A673 (cell line): ENCODE results near the gene MEIKIN. TPM values are rescaled to one million over a fixed set of nuclear protein-coding genes. Genes with fewer than 3 reads are reported as not detected.

Experiments used
- Bru-seq: library from RNA; stranded (reverse); fragments of 400-500 nt; gene quantifications from one replicate; lab custom pipeline; 2021; lab: Mats Ljungman, UMichigan
- BruChase-seq, 2 experiments: library from RNA; stranded (reverse); fragments of 400-500 nt; gene quantifications; one replicate each; lab custom pipeline; 2021; lab: Mats Ljungman, UMichigan
- BruUV-seq: library from RNA; stranded (reverse); fragments of 400-500 nt; replicated peaks from 2 replicates; lab custom pipeline; 2021; lab: Mats Ljungman, UMichigan
- CTCF ChIA-PET: fragments of 300-600 bp; sonication (Branson Sonifier 250); formaldehyde crosslinking; loops from one replicate; lab custom pipeline; 2022; ENCODE audit warnings: antibody characterized with exemption; lab: Charles Lee
- POLR2A ChIA-PET: fragments of 300-600 bp; sonication (Branson Sonifier 250); formaldehyde crosslinking; loops from one replicate; lab custom pipeline; 2022; ENCODE audit warnings: antibody characterized with exemption; ENCODE audit not compliant: low non-redundant PET; lab: Charles Lee
- DNase-seq: peaks from one replicate; pipeline ENCODE4 v3.0.0-alpha.2; 2015; ENCODE audit warnings: low spot score
- H3K27ac ChIP-seq: fragments of 200-600 bp; sonication (generic); 2 replicates; pipeline ENCODE4 v1.5.1; 2016; ENCODE audit warnings: mixed run types, low read depth, mild to moderate bottlenecking, mixed read lengths, antibody characterized with exemption, low read length; ENCODE audit not compliant: poor library complexity, severe bottlenecking
- H3K27me3 ChIP-seq: fragments of 200-600 bp; sonication (generic); replicated peaks from 2 replicates; pipeline ENCODE4 v1.6.1; 2017; ENCODE audit warnings: mixed run types, low read depth, mild to moderate bottlenecking, mixed read lengths, antibody characterized with exemption, low read length; ENCODE audit not compliant: insufficient read depth, poor library complexity
- H3K36me3 ChIP-seq: fragments of 200-600 bp; sonication (generic); 2 replicates; pipeline ENCODE4 v1.6.1; 2016; ENCODE audit warnings: mixed run types, mild to moderate bottlenecking, mixed read lengths, antibody characterized with exemption, low read length; ENCODE audit not compliant: insufficient read depth, poor library complexity, severe bottlenecking
- H3K4me1 ChIP-seq: fragments of 200-600 bp; sonication (generic); 2 replicates; pipeline ENCODE4 v1.6.1; 2017; ENCODE audit warnings: mixed run types, mild to moderate bottlenecking, mixed read lengths, antibody characterized with exemption, low read length; ENCODE audit not compliant: insufficient read depth, poor library complexity, severe bottlenecking
- H3K4me3 ChIP-seq: fragments of 200-600 bp; sonication (generic); 2 replicates; pipeline ENCODE4 v1.5.1; 2016; ENCODE audit warnings: low read depth, mixed run types, mild to moderate bottlenecking, mixed read lengths, low read length; ENCODE audit not compliant: poor library complexity, severe bottlenecking
- H3K9me3 ChIP-seq: fragments of 200-600 bp; sonication (generic); 2 replicates; pipeline ENCODE4 v1.6.1; 2016; ENCODE audit warnings: mixed run types, low read depth, mild to moderate bottlenecking, mixed read lengths, antibody characterized with exemption, low read length; ENCODE audit not compliant: poor library complexity, severe bottlenecking
- CTCF ChIP-seq: fragments of 300-800, 200-600 bp; sonication (generic); conservative IDR thresholded peaks from 2 replicates; pipeline ENCODE4 v1.5.1; 2017; ENCODE audit warnings: low read depth, mild to moderate bottlenecking, antibody characterized with exemption, low read length, moderate library complexity, mixed read lengths
- EZH2 ChIP-seq: fragments of 200-600 bp; sonication (generic); IDR thresholded peaks from 2 replicates; pipeline ENCODE4 v1.6.1; 2017; ENCODE audit warnings: borderline replicate concordance, low read depth, mild to moderate bottlenecking, mixed read lengths, antibody characterized with exemption, low read length; ENCODE audit not compliant: poor library complexity, severe bottlenecking
- intact Hi-C: fragments of 100-400 bp; cut with micrococcal nuclease; formaldehyde crosslinking; loops from one replicate; pipeline ENCODE4 v1.10.0; 2022; ENCODE audit not compliant: unreplicated experiment
- long read RNA-seq: library from polyadenylated mRNA; stranded (forward); transcript quantifications from one replicate; pipeline ENCODE4 v2.0.0, GENCODE V29; 2022
- total RNA-seq: library from RNA; stranded (reverse); gene quantifications from 2 replicates; pipeline ENCODE4 v1.2.3, GENCODE V29; 2021

The MEIKIN gene
- total RNA-seq: not detected in 2 replicates
- Bru-seq, nascent RNA: not detected
- not detected for BruChase-seq, experiment 1, labeled RNA remaining after a 2-hour chase
- BruChase-seq, experiment 2, labeled RNA remaining after a 6-hour chase: not detected
- long read RNA-seq: 0 reads

- no peaks in the 10 kb centered on the region for H3K36me3 ChIP-seq
- BruUV-seq: no TSS peak
- intact Hi-C loops: no loop called here
- no peak for DNase-seq
- POLR2A ChIA-PET: no interaction called here
- H3K27me3 ChIP-seq: no peaks in the 10 kb centered on the region
- CTCF ChIA-PET: no interaction called here
- TF ChIP-seq EZH2 (no peak), CTCF (no peak)
- H3K4me1 ChIP-seq: no peaks in the 10 kb centered on the region
- H3K4me3 ChIP-seq: no peak within 1 kb of the TSS
- no peaks in the 10 kb centered on the region for H3K9me3 ChIP-seq
- no peak within 1 kb of the TSS for H3K27ac ChIP-seq
Measured at GRCh38 chr5:131945551-131946168, at the start of gene MEIKIN. TSS of gene MEIKIN (minus strand) at chr5:131945663. CDS start at chr5:131945505, 158 bp downstream.

- no TSS peak for BruUV-seq
- intact Hi-C loops: no loop called here
- ChIA-PET CTCF (no interaction called here), POLR2A (no interaction called here)
- TF ChIP-seq EZH2: no peak
- no peak for TF ChIP-seq CTCF
- DNase-seq: no peak
- Histone ChIP-seq H3K9me3 (no peaks in the 10 kb centered on the region), H3K27ac (no peak overlapping the region), H3K27me3 (no peaks in the 10 kb centered on the region), H3K4me1 (no peaks in the 10 kb centered on the region), H3K4me3 (no peak overlapping the region), H3K36me3 (no peaks in the 10 kb centered on the region)
Measured at GRCh38 chr5:131994533-131995226, 49.2 kb upstream of the MEIKIN start.

- CTCF ChIA-PET: no interaction called here
- no peaks in the 10 kb centered on the region for H3K4me1 ChIP-seq
- TF ChIP-seq CTCF (no peak), EZH2 (no peak)
- no TSS peak for BruUV-seq
- H3K9me3 ChIP-seq: no peaks in the 10 kb centered on the region
- DNase-seq: no peak
- no peak overlapping the region for H3K27ac ChIP-seq
- H3K27me3 ChIP-seq: no peaks in the 10 kb centered on the region
- no peak overlapping the region for H3K4me3 ChIP-seq
- POLR2A ChIA-PET: no interaction called here
- intact Hi-C loops: no loop called here
- H3K36me3 ChIP-seq: no peaks in the 10 kb centered on the region
Measured at GRCh38 chr5:131994090-131994489, 48.6 kb upstream of the MEIKIN start.
